Bronchus fibroblast of lung (primary cell): ENCODE results near the gene ASB2. TPM values are rescaled to one million over a fixed set of nuclear protein-coding genes. Genes with fewer than 3 reads are reported as not detected.

ENCODE experiments used
- total RNA-seq: library from RNA; depleted of rRNA; stranded (reverse); fragments of >200 nt; gene quantifications from 2 replicates; pipeline ENCODE4 v1.2.3, GENCODE V29; 2015

ASB2 gene, protein sequence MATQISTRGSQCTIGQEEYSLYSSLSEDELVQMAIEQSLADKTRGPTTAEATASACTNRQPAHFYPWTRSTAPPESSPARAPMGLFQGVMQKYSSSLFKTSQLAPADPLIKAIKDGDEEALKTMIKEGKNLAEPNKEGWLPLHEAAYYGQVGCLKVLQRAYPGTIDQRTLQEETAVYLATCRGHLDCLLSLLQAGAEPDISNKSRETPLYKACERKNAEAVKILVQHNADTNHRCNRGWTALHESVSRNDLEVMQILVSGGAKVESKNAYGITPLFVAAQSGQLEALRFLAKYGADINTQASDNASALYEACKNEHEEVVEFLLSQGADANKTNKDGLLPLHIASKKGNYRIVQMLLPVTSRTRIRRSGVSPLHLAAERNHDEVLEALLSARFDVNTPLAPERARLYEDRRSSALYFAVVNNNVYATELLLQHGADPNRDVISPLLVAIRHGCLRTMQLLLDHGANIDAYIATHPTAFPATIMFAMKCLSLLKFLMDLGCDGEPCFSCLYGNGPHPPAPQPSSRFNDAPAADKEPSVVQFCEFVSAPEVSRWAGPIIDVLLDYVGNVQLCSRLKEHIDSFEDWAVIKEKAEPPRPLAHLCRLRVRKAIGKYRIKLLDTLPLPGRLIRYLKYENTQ
- total RNA-seq = 0.15 TPM in 1 of 2 replicates, not detected in the other

DNA sequence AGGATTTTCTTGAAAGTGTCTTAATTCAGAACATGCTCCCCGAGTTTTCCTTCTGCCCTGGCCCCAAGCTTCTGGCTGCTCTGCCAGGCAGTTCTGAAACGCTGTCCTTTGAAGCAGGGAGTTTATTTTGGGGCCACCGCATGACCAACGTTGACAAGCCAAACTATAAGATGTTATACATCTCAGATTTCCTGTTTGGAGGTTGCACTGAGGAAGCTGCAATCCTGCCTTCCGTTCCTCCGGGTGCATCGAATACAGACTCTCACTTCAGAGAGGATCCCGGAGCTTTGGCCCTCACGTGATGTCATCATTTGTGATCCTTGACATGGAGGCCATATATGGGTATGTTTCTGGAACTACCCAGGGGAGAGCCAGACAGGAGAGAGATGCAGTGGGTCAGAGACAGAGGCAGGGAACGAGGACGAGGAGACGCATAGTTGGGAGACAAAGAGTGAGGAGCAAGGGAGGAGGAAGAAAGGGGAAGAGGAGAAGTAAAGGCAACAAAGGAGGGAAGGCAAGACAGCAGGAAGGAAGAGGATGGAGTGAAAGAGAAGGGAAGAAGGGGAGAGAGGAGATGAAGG, at the start of gene ASB2:
TSS of gene ASB2 (minus strand) at position 94 of the 581 bp plus-strand sequence. CDS start 12,031 bp downstream, outside the sequence.

DNA sequence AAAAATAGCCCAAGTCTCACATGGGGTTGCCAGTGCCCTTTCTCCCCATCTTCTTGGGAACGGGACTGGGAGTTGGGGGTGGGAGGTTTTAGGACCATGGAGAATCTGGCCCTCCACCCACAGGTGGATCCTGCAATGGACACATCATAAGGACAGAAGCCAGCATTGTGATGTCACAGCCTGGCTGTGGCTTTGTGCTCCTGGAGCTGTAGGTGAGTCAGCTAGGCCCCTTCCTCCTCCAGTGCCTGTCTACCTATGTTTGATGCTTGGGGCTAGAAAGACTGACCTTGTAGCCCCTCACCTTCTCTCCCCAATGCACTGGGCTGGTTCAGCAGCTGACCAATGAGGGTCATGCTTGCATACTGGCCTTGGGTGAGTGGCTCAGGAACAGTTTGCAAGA, 20.7 kb upstream of the ASB2 start, which contains the start of gene CCDC197:
TSS of gene CCDC197 (plus strand) at position 220 of the 400 bp plus-strand sequence. CDS start 831 bp downstream, outside the sequence.

DNA sequence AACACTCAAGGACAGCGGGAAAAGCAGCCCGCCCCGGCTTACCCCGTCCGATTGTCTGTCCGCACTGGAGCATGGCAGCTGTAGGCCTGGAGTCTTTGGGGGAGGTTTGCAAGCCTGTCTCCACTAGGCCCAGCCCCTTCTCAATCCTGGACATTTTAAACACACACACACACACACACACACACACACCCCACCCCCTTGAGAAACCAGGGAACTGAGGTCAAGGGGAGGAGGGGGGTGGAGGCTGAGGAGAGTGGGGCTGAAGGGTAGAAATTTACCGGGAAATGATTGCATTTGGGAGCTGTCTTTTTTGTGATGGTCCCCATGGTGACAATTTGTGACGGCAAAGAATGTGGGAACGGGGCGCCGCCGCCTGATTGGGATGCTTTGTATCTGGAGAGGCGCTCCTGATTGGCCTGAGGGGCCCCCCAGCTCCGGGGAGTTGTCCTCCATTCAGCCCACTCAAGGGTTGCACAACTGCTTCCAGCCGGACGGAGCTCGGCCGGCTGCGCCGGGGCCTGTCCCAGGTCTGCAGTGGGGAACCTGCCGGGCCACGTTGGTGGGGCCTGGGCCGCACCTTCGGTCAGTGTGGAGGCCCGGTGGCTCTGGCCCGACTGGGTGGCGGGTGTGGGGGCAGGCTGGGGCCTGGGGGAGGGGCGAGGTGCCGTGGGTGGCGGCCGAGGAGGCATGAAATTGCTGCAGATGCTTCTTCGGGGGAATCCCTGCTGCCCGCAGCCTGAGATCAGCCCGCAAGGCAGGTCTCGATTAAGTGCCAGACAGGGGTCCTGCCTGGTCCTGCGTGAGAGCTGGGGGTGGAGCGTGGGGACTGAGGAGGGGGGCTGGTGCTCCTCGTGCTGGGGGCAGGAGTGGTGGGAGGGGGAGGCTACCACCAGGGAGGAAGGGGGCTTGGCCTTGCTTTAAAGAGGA, 49.2 kb downstream of the ASB2 start, which contains the start of gene FAM181A:
TSS of gene FAM181A (plus strand) at position 472 of the 927 bp plus-strand sequence. CDS start 942 bp downstream, outside the sequence.

Other genes starting within 250 kb of the ASB2 start
- gene PRIMA1, start 188.1 kb downstream of the ASB2 start, total RNA-seq = not detected in 2 replicates
- not detected in 2 replicates for gene FAM181A, start 49.2 kb downstream of the ASB2 start, total RNA-seq
- gene CCDC197, start 20.7 kb upstream of the ASB2 start, total RNA-seq = not detected in 2 replicates
- gene OTUB2, start 49.8 kb upstream of the ASB2 start, total RNA-seq = 1.3 TPM in 2 replicates
- 85.2 and 89.9 TPM in 2 replicates for gene DDX24, start 104.6 kb upstream of the ASB2 start, total RNA-seq
- 31.7 and 32.4 TPM in 2 replicates for gene IFI27L1, start 104.7 kb upstream of the ASB2 start, total RNA-seq
- 0.15 TPM in 1 of 2 replicates, not detected in the other for gene IFI27, start 134.2 kb upstream of the ASB2 start, total RNA-seq
- gene IFI27L2, start 153.0 kb upstream of the ASB2 start, total RNA-seq = 226 and 256 TPM in 2 replicates
- gene PPP4R4, start 197.8 kb upstream of the ASB2 start, total RNA-seq = 0.45 TPM in 1 of 2 replicates, not detected in the other